ENCODE measurements around the gene DOCK4.

Gene DOCK4

DNA sequence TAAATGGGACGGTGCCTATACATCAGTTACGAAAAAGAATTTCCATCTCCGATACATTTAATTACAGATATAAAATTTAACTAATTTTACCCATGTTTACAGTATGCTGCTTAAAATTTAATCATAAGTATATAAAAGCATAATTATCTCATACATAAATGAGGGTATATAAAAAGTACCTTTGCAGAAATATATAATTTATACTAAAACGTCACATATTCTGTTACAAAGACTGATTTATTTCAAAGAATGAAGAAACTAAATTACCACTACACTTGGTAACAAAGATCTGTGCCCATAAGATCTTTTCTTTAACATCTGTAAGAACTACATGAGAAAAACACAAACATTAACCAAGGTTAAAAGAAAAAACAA lies 2.8 kb downstream of the DOCK4 start:
- Histone ChIP-seq H4K8ac (ENCODE audit: low read length) (no peak overlapping the region), H2BK5ac (ENCODE audit: low read depth, low read length, poor library complexity, severe bottlenecking) (no peak overlapping the region), H3K4me3 (ENCODE audit: insufficient read depth in 1 of 2, low read depth in 1 of 2, low read length in 2 of 2) (peak overlapping the region in 1 of 2 experiments; percentile 93), H4K91ac (ENCODE audit: low read length) (no peak overlapping the region), H3K27ac (ENCODE audit: low read length, poor library complexity, severe bottlenecking) (no peak overlapping the region), H3K14ac (ENCODE audit: low read length in 2 of 2) (no peak overlapping the region), H3K27me3 (ENCODE audit: control insufficient read depth in 1 of 2, insufficient read depth in 1 of 2, low read length in 2 of 2) (no peaks in the 10 kb centered on the region), H2AK5ac (ENCODE audit: low read length, severe bottlenecking) (no peak overlapping the region), H2BK15ac (ENCODE audit: low read depth, poor library complexity, severe bottlenecking) (no peak overlapping the region), H3K23ac (ENCODE audit: low read length in 2 of 2) (no peak overlapping the region), H3K9ac (ENCODE audit: low read length) (peak overlapping the region; percentile 90), H3K9me3 (ENCODE audit: control insufficient read depth, low read length) (no peaks in the 10 kb centered on the region), H3K4ac (ENCODE audit: low read depth in 1 of 2, low read length in 2 of 2) (no peak overlapping the region), H3K36me3 (ENCODE audit: control insufficient read depth in 1 of 2, insufficient read depth in 2 of 2, low read depth in 1 of 2, low read length in 2 of 2) (no peaks in the 10 kb centered on the region), H2AFZ (ENCODE audit: low read depth, low read length) (no peak overlapping the region), H3K18ac (ENCODE audit: low read depth in 1 of 2, low read length in 2 of 2) (no peak overlapping the region), H2BK120ac (ENCODE audit: low read depth, low read length) (no peak overlapping the region), H3K4me2 (ENCODE audit: low read length, poor library complexity, severe bottlenecking) (peak overlapping the region; percentile 57), H3K79me1 (replicated peaks; ENCODE audit: low read length, poor library complexity, severe bottlenecking) (no peaks in the 10 kb centered on the region), H2BK12ac (ENCODE audit: low read length in 2 of 2) (no peak overlapping the region), H3K4me1 (ENCODE audit: control insufficient read depth, insufficient read depth, low read depth, low read length) (peaks cover 2% of the 10 kb centered on the region)
- no peak for DNase-seq
- WGBS: 50% methylated on average over 2 of the region's 4 CpGs

- H3K9ac ChIP-seq (ENCODE audit: low read length): peak overlapping the region; percentile 90
- no peak overlapping the region for H4K91ac ChIP-seq (ENCODE audit: low read length)
- no peak overlapping the region for H3K4me3 ChIP-seq (ENCODE audit: insufficient read depth in 1 of 2, low read depth in 1 of 2, low read length in 2 of 2)
- peaks cover 2% of the 10 kb centered on the region for H3K4me1 ChIP-seq (ENCODE audit: control insufficient read depth, insufficient read depth, low read depth, low read length)
- H3K4ac ChIP-seq (ENCODE audit: low read depth in 1 of 2, low read length in 2 of 2): no peak overlapping the region
- H2BK5ac ChIP-seq (ENCODE audit: low read depth, low read length, poor library complexity, severe bottlenecking): no peak overlapping the region
- H2BK12ac ChIP-seq (ENCODE audit: low read length in 2 of 2): peak overlapping the region in 1 of 2 experiments; percentile 77
- peaks cover 3% of the 10 kb centered on the region for H3K79me1 ChIP-seq (replicated peaks; ENCODE audit: low read length, poor library complexity, severe bottlenecking)
- WGBS: 43% methylated on average over 2 of the region's 2 CpGs
- no peak overlapping the region for H2AK5ac ChIP-seq (ENCODE audit: low read length, severe bottlenecking)
- no peak overlapping the region for H2BK15ac ChIP-seq (ENCODE audit: low read depth, poor library complexity, severe bottlenecking)
- H3K18ac ChIP-seq (ENCODE audit: low read depth in 1 of 2, low read length in 2 of 2): no peak overlapping the region
- H4K8ac ChIP-seq (ENCODE audit: low read length): no peak overlapping the region
- no peak overlapping the region for H2BK120ac ChIP-seq (ENCODE audit: low read depth, low read length)
- no peak overlapping the region for H3K27ac ChIP-seq (ENCODE audit: low read length, poor library complexity, severe bottlenecking)
- peak; percentile 27 for DNase-seq
- no peaks in the 10 kb centered on the region for H3K36me3 ChIP-seq (ENCODE audit: control insufficient read depth in 1 of 2, insufficient read depth in 2 of 2, low read depth in 1 of 2, low read length in 2 of 2)
- no peak overlapping the region for H3K14ac ChIP-seq (ENCODE audit: low read length in 2 of 2)
- H3K23ac ChIP-seq (ENCODE audit: low read length in 2 of 2): no peak overlapping the region
- H3K4me2 ChIP-seq (ENCODE audit: low read length, poor library complexity, severe bottlenecking): no peak overlapping the region
- H3K27me3 ChIP-seq (ENCODE audit: control insufficient read depth in 1 of 2, insufficient read depth in 1 of 2, low read length in 2 of 2): no peaks in the 10 kb centered on the region
- H2AFZ ChIP-seq (ENCODE audit: low read depth, low read length): no peak overlapping the region
- H3K9me3 ChIP-seq (ENCODE audit: control insufficient read depth, low read length): no peaks in the 10 kb centered on the region
These were observed 3.4 kb downstream of the DOCK4 start for GRCh38 chr7:112202816-112203215.

- Histone ChIP-seq H3K23ac (ENCODE audit: low read length in 2 of 2) (no peak overlapping the region), H3K4me2 (ENCODE audit: low read length, poor library complexity, severe bottlenecking) (no peak overlapping the region), H3K79me1 (replicated peaks; ENCODE audit: low read length, poor library complexity, severe bottlenecking) (peaks cover 3% of the 10 kb centered on the region), H3K9me3 (ENCODE audit: control insufficient read depth, low read length) (no peaks in the 10 kb centered on the region), H2AK5ac (ENCODE audit: low read length, severe bottlenecking) (no peak overlapping the region), H2BK15ac (ENCODE audit: low read depth, poor library complexity, severe bottlenecking) (no peak overlapping the region), H3K27ac (ENCODE audit: low read length, poor library complexity, severe bottlenecking) (peak overlapping the region; percentile 23), H3K18ac (ENCODE audit: low read depth in 1 of 2, low read length in 2 of 2) (no peak overlapping the region), H3K14ac (ENCODE audit: low read length in 2 of 2) (no peak overlapping the region), H2AFZ (ENCODE audit: low read depth, low read length) (no peak overlapping the region), H3K4ac (ENCODE audit: low read depth in 1 of 2, low read length in 2 of 2) (no peak overlapping the region), H2BK5ac (ENCODE audit: low read depth, low read length, poor library complexity, severe bottlenecking) (no peak overlapping the region), H3K9ac (ENCODE audit: low read length) (no peak overlapping the region), H4K8ac (ENCODE audit: low read length) (no peak overlapping the region), H3K4me3 (ENCODE audit: insufficient read depth in 1 of 2, low read depth in 1 of 2, low read length in 2 of 2) (no peak overlapping the region), H4K91ac (ENCODE audit: low read length) (no peak overlapping the region), H2BK120ac (ENCODE audit: low read depth, low read length) (no peak overlapping the region), H3K36me3 (ENCODE audit: control insufficient read depth in 1 of 2, insufficient read depth in 2 of 2, low read depth in 1 of 2, low read length in 2 of 2) (no peaks in the 10 kb centered on the region), H3K27me3 (ENCODE audit: control insufficient read depth in 1 of 2, insufficient read depth in 1 of 2, low read length in 2 of 2) (no peaks in the 10 kb centered on the region), H2BK12ac (ENCODE audit: low read length in 2 of 2) (no peak overlapping the region), H3K4me1 (ENCODE audit: control insufficient read depth, insufficient read depth, low read depth, low read length) (peaks cover 2% of the 10 kb centered on the region)
- no peak for DNase-seq
These were observed 4.4 kb downstream of the DOCK4 start for GRCh38 chr7:112201839-112202238.

GRCh38 chr7:112201411-112201810 lies 4.8 kb downstream of the DOCK4 start:
- H2AK5ac ChIP-seq (ENCODE audit: low read length, severe bottlenecking): no peak overlapping the region
- H3K79me1 ChIP-seq (replicated peaks; ENCODE audit: low read length, poor library complexity, severe bottlenecking): peaks cover 3% of the 10 kb centered on the region
- no peak overlapping the region for H4K91ac ChIP-seq (ENCODE audit: low read length)
- no peak overlapping the region for H3K14ac ChIP-seq (ENCODE audit: low read length in 2 of 2)
- peaks cover 2% of the 10 kb centered on the region for H3K4me1 ChIP-seq (ENCODE audit: control insufficient read depth, insufficient read depth, low read depth, low read length)
- H4K8ac ChIP-seq (ENCODE audit: low read length): no peak overlapping the region
- H3K18ac ChIP-seq (ENCODE audit: low read depth in 1 of 2, low read length in 2 of 2): no peak overlapping the region
- H3K9me3 ChIP-seq (ENCODE audit: control insufficient read depth, low read length): no peaks in the 10 kb centered on the region
- peak overlapping the region; percentile 23 for H3K27ac ChIP-seq (ENCODE audit: low read length, poor library complexity, severe bottlenecking)
- no peaks in the 10 kb centered on the region for H3K36me3 ChIP-seq (ENCODE audit: control insufficient read depth in 1 of 2, insufficient read depth in 2 of 2, low read depth in 1 of 2, low read length in 2 of 2)
- H2BK120ac ChIP-seq (ENCODE audit: low read depth, low read length): no peak overlapping the region
- H2AFZ ChIP-seq (ENCODE audit: low read depth, low read length): no peak overlapping the region
- no peaks in the 10 kb centered on the region for H3K27me3 ChIP-seq (ENCODE audit: control insufficient read depth in 1 of 2, insufficient read depth in 1 of 2, low read length in 2 of 2)
- no peak overlapping the region for H3K4me3 ChIP-seq (ENCODE audit: insufficient read depth in 1 of 2, low read depth in 1 of 2, low read length in 2 of 2)
- no peak overlapping the region for H3K4ac ChIP-seq (ENCODE audit: low read depth in 1 of 2, low read length in 2 of 2)
- H2BK12ac ChIP-seq (ENCODE audit: low read length in 2 of 2): peak overlapping the region in 1 of 2 experiments; percentile 66
- 23% methylated on average over 3 of the region's 6 CpGs for WGBS
- H2BK15ac ChIP-seq (ENCODE audit: low read depth, poor library complexity, severe bottlenecking): no peak overlapping the region
- peak; percentile 70 for DNase-seq
- H3K4me2 ChIP-seq (ENCODE audit: low read length, poor library complexity, severe bottlenecking): no peak overlapping the region
- no peak overlapping the region for H3K23ac ChIP-seq (ENCODE audit: low read length in 2 of 2)
- H3K9ac ChIP-seq (ENCODE audit: low read length): no peak overlapping the region
- H2BK5ac ChIP-seq (ENCODE audit: low read depth, low read length, poor library complexity, severe bottlenecking): no peak overlapping the region
